ENCODE results near the gene FREM1. TPM values are rescaled to one million over a fixed set of nuclear protein-coding genes. Genes with fewer than 3 reads are reported as not detected.

The FREM1 gene
- polyA plus RNA-seq, 1 of the 3 experiments (the other 2 are of a cell fraction), result 0.26 TPM

DNA sequence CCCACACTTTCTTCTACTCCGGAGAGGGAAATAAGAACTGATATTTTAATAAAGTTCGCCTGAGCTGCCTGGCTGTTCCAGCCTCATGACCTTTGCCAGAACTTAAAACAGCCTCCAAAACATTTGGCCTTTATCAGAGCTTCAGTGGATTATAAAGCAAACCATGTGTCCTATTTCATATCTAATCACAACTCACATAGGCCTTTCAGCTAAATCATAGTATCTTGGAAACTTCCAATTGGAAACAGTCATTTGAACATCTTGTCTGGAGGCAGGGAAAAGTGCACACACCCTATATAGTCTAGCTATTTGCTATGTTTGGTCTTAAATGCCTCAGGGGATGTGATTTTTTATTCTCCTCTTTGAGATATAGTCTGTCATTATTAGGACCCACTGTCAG lies 46.0 kb upstream of the FREM1 start (continued):
- no peak for TF ChIP-seq REST (IDR thresholded peaks at IDR 0.05; ENCODE audit: low read depth, low read length)

- ChIA-PET CTCF (interaction anchor here (0.7 to 1.2 kb wide), 2 partner anchors 9 to 13 kb away, joined by 3 to 5 read pairs; no protein-coding TSS in a partner anchor), POLR2A (no interaction called here)
- Histone ChIP-seq H3K27me3 (ENCODE audit: insufficient read depth) (no peaks in the 10 kb centered on the region), H3K9ac (no peak overlapping the region), H3K4me3 (ENCODE audit: low read depth in 2 of 2, low read length in 1 of 2) (no peak overlapping the region), H3K4me2 (no peak overlapping the region), H3K79me2 (ENCODE audit: insufficient read depth) (no peaks in the 10 kb centered on the region), H3K27ac (ENCODE audit: low read depth in 2 of 2, low read length in 1 of 2) (no peak overlapping the region), H3F3A (replicated peaks; ENCODE audit: insufficient read depth) (no peaks in the 10 kb centered on the region), H3K9me2 (no peaks in the 10 kb centered on the region), H2AFZ (ENCODE audit: low read depth) (no peak overlapping the region), H4K20me1 (ENCODE audit: insufficient read depth) (no peaks in the 10 kb centered on the region), H3K4me1 (ENCODE audit: control insufficient read depth in 1 of 2, insufficient read depth in 2 of 2, low read depth in 1 of 2, low read length in 1 of 2) (no peaks in the 10 kb centered on the region; a peak in 1 of 4 replicates), H3K9me3 (no peaks in the 10 kb centered on the region), H3K36me3 (replicated peaks in 1 of 2; ENCODE audit: control insufficient read depth in 1 of 2, insufficient read depth in 2 of 2, low read length in 1 of 2) (peaks cover 0 to 3% of the 10 kb centered on the region in 2 experiments)
- TF ChIP-seq RAD21 (IDR thresholded peaks at IDR 0.05; ENCODE audit: low read length), result no peak
- TF ChIP-seq SIN3A (IDR thresholded peaks at IDR 0.05; ENCODE audit: borderline replicate concordance, low read depth, low read length), result no peak
- TF ChIP-seq, protein P1, sequence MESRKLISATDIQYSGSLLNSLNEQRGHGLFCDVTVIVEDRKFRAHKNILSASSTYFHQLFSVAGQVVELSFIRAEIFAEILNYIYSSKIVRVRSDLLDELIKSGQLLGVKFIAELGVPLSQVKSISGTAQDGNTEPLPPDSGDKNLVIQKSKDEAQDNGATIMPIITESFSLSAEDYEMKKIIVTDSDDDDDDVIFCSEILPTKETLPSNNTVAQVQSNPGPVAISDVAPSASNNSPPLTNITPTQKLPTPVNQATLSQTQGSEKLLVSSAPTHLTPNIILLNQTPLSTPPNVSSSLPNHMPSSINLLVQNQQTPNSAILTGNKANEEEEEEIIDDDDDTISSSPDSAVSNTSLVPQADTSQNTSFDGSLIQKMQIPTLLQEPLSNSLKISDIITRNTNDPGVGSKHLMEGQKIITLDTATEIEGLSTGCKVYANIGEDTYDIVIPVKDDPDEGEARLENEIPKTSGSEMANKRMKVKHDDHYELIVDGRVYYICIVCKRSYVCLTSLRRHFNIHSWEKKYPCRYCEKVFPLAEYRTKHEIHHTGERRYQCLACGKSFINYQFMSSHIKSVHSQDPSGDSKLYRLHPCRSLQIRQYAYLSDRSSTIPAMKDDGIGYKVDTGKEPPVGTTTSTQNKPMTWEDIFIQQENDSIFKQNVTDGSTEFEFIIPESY (IDR thresholded peaks at IDR 0.05; ENCODE audit: borderline replicate concordance, low read depth), result no peak
- no peak for DNase-seq
- WGBS (ENCODE audit: low lambda C conversion rate), result 73% methylated on average over 4 of the region's 4 CpGs
Observed at GRCh38 chr9:14945351-14945750, 35.1 kb upstream of the FREM1 start.

DNA sequence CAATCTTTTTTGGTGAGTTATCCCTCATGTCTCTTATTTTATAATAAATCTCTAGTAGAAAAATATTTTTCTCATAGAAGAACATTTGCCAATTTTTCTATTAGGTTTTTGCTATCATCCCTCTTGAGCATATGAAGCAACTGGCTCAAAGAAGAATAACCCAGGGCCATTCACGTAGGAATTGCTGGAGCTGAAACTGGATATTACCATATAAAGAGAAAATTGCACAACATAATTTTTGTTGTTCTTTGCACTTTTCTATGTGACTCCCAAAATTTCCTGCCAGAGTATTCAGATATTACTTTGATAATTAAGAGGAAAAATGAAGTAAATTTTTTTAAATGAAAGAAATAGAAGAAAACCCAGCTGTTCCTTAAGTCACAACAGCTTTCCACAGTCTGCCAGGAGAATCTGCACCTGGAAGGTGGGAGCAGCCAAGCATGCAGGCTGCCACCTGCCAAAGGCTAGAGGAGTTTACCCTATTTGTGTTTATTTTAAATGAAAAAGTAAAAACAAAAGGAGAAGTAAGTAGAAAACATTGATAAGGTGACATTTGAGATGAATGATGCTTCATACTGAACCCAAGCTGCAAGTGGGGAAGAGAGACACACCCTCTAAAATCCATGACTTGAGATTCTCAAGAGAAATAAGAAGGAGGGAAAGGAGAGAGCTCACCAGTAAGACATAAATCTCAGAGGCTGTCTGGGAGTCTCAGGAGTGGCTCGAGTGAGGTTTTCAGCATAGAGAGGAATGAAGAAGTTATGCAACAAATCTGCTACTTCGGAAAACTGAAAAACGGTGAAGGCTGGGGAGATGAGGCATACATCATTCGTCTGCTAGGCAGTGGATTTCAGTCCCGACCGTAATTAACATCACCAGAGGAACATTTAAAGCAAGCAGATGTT lies 31.5 kb upstream of the FREM1 start:
- H3K27me3 ChIP-seq (ENCODE audit: insufficient read depth), result no peaks in the 10 kb centered on the region
- no peak overlapping the region for H2AFZ ChIP-seq (ENCODE audit: low read depth)
- H3K9ac ChIP-seq, result no peak overlapping the region
- H3K79me2 ChIP-seq (ENCODE audit: insufficient read depth), result no peaks in the 10 kb centered on the region
- no peaks in the 10 kb centered on the region for H3K9me2 ChIP-seq
- H3K9me3 ChIP-seq, result no peaks in the 10 kb centered on the region
- H3F3A ChIP-seq (replicated peaks; ENCODE audit: insufficient read depth), result no peaks in the 10 kb centered on the region
- WGBS (ENCODE audit: low lambda C conversion rate), result 75% methylated on average over 7 of the region's 7 CpGs
- no peak overlapping the region for H3K27ac ChIP-seq (ENCODE audit: low read depth in 2 of 2, low read length in 1 of 2)
- TF ChIP-seq JUND (IDR thresholded peaks at IDR 0.05) (no peak), REST (IDR thresholded peaks at IDR 0.05; ENCODE audit: low read depth, low read length) (no peak), TAF1 (IDR thresholded peaks at IDR 0.05; ENCODE audit: borderline replicate concordance, low read depth, low read length) (no peak), RFX5 (IDR thresholded peaks at IDR 0.05; ENCODE audit: low read length) (no peak), MEF2A (IDR thresholded peaks at IDR 0.05; ENCODE audit: borderline replicate concordance, low read depth) (no peak), FOSL2 (IDR thresholded peaks at IDR 0.05; ENCODE audit: borderline replicate concordance, low read depth) (no peak)
- TF ChIP-seq, protein P2, sequence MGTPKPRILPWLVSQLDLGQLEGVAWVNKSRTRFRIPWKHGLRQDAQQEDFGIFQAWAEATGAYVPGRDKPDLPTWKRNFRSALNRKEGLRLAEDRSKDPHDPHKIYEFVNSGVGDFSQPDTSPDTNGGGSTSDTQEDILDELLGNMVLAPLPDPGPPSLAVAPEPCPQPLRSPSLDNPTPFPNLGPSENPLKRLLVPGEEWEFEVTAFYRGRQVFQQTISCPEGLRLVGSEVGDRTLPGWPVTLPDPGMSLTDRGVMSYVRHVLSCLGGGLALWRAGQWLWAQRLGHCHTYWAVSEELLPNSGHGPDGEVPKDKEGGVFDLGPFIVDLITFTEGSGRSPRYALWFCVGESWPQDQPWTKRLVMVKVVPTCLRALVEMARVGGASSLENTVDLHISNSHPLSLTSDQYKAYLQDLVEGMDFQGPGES (IDR thresholded peaks at IDR 0.05; ENCODE audit: low read depth, low read length), result no peak
- H3K36me3 ChIP-seq (replicated peaks in 1 of 2; ENCODE audit: control insufficient read depth in 1 of 2, insufficient read depth in 2 of 2, low read length in 1 of 2), result no peaks in the 10 kb centered on the region
- peaks cover 0 to 3% of the 10 kb centered on the region in 2 experiments; a peak in 2 of 4 replicates for H3K4me1 ChIP-seq (ENCODE audit: control insufficient read depth in 1 of 2, insufficient read depth in 2 of 2, low read depth in 1 of 2, low read length in 1 of 2)
- H3K4me3 ChIP-seq (ENCODE audit: low read depth in 2 of 2, low read length in 1 of 2), result no peak overlapping the region
- no peaks in the 10 kb centered on the region for H4K20me1 ChIP-seq (ENCODE audit: insufficient read depth)
- DNase-seq, result no peak
- no peak overlapping the region for H3K4me2 ChIP-seq
- ChIA-PET POLR2A (no interaction called here), CTCF (interaction anchor here (1.4 kb wide), 1 partner anchor 28 kb away, joined by 3 read pairs; no protein-coding TSS in a partner anchor)
